GM12891 (cell line): ENCODE results near the gene MCOLN3.

Experiments
- PAX5 ChIP-seq: IDR thresholded peaks from 2 replicates; pipeline ENCODE4 v1.6.1; 2011; ENCODE audit warnings: low read length, moderate library complexity, mild to moderate bottlenecking; ENCODE audit not compliant: insufficient read depth, severe bottlenecking
- POLR2A ChIP-seq: IDR thresholded peaks from 2 replicates; pipeline ENCODE4 v1.6.1; 2011; ENCODE audit warnings: low read depth, low read length, control low read depth
- POLR2AphosphoS5 ChIP-seq: IDR thresholded peaks from 2 replicates; pipeline ENCODE4 v1.6.1; 2011; ENCODE audit warnings: low read depth, low read length, control low read depth
- SPI1 ChIP-seq: IDR thresholded peaks from 2 replicates; pipeline ENCODE4 v1.6.1; 2011; ENCODE audit warnings: low read depth, low read length, control low read depth
- TAF1 ChIP-seq: IDR thresholded peaks from 2 replicates; pipeline ENCODE4 v1.6.1; 2011; ENCODE audit warnings: low read depth, low read length, control low read depth

DNA sequence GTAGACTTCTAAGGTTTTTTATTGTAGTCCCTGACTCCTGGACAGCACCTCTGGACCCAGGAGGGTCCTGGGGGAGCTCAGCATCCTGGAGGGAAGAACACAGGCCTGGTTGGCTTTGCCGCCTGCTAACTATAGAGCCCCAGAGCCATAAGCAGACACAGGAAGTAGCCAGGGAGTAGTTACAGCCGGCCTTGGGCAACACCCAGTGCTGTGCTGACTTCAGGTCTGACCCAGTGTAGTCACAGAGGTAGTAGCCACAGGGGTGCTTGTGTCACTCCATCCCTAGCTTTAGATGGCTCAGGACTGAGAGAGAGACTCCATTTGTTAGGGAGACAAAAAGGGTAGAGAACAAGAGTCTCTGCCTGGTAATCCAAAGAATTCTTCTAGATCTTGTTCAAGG is 73.3 kb downstream of the MCOLN3 start:
- TF ChIP-seq POLR2A = no peak
- TF ChIP-seq POLR2AphosphoS5 = no peak
- no peak for TF ChIP-seq TAF1
- no peak for TF ChIP-seq PAX5
- TF ChIP-seq SPI1 = no peak
